ENCODE results near the gene IDI2.

Gene IDI2

GRCh38 chr10:1025683-1026082 lies at the start of gene IDI2:
IDI2 (minus strand) TSS chr10:1025859; CDS start chr10:1024723, 1,136 bp downstream.
- H4K20me1 ChIP-seq (ENCODE audit: insufficient read depth, low read length) = no peaks in the 10 kb centered on the region
- H3K9ac ChIP-seq (ENCODE audit: low read length) = no peak within 1 kb of the TSS
- no peak within 1 kb of the TSS for H3K4me3 ChIP-seq (ENCODE audit: low read depth, low read length, poor library complexity, severe bottlenecking)
- no peak within 1 kb of the TSS for H2AFZ ChIP-seq (ENCODE audit: low read length)
- no peaks in the 10 kb centered on the region for H3K79me2 ChIP-seq (ENCODE audit: insufficient read depth, low read length)
- no peak within 1 kb of the TSS for H3K4me2 ChIP-seq (ENCODE audit: low read length)
- H3K36me3 ChIP-seq (ENCODE audit: insufficient read depth, low read length) = peaks cover 5% of the 10 kb centered on the region; the same call in 1 of the 2 replicates
- no peaks in the 10 kb centered on the region for H3F3A ChIP-seq (ENCODE audit: insufficient read depth, low read length)
- TF ChIP-seq, protein P1, sequence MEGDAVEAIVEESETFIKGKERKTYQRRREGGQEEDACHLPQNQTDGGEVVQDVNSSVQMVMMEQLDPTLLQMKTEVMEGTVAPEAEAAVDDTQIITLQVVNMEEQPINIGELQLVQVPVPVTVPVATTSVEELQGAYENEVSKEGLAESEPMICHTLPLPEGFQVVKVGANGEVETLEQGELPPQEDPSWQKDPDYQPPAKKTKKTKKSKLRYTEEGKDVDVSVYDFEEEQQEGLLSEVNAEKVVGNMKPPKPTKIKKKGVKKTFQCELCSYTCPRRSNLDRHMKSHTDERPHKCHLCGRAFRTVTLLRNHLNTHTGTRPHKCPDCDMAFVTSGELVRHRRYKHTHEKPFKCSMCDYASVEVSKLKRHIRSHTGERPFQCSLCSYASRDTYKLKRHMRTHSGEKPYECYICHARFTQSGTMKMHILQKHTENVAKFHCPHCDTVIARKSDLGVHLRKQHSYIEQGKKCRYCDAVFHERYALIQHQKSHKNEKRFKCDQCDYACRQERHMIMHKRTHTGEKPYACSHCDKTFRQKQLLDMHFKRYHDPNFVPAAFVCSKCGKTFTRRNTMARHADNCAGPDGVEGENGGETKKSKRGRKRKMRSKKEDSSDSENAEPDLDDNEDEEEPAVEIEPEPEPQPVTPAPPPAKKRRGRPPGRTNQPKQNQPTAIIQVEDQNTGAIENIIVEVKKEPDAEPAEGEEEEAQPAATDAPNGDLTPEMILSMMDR (IDR thresholded peaks at IDR 0.05; ENCODE audit: low read length) = no peak
- no peak for TF ChIP-seq EZH2 (IDR thresholded peaks at IDR 0.05; ENCODE audit: borderline replicate concordance, low read length)
- H3K9me3 ChIP-seq (ENCODE audit: low read length) = no peaks in the 10 kb centered on the region
- no peaks in the 10 kb centered on the region for H3K27me3 ChIP-seq (ENCODE audit: insufficient read depth, low read length)
- H3K27ac ChIP-seq (ENCODE audit: low read depth, low read length, poor library complexity, severe bottlenecking) = no peak within 1 kb of the TSS
- H3K4me1 ChIP-seq (ENCODE audit: insufficient read depth, low read length, severe bottlenecking) = no peaks in the 10 kb centered on the region
- H3K9me2 ChIP-seq (ENCODE audit: low read depth, low read length) = no peaks in the 10 kb centered on the region

DNA sequence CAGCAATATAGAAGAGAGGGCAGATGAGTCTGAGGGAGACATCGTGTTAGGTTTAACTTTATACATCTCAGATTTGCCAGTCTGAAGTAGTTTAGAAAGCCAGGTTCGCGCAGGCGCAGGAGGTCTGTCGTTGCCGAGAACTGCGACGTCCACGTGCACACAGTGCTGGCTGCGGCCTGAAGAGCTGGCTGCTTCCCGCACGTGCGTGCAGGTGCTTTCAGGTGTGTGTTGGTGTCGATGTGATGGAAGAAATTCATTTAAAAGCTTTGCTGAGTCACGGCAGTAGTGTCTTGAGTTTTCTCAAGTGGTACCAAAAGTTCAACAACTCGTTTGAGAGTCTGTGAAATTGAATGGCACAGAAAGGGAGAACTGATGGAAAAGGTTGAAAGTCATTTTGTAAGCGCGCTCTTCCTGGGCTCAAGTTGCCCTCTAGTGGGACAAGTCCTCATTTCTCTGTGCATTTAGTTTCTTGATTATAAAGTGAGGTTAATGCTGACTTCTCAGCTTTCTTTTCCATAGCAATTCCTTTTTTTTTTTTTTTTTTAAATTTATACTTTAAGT lies 49.2 kb upstream of the IDI2 start:
- Histone ChIP-seq H3K9ac (ENCODE audit: low read length) (no peak overlapping the region), H4K20me1 (ENCODE audit: insufficient read depth, low read length) (no peaks in the 10 kb centered on the region), H3F3A (ENCODE audit: insufficient read depth, low read length) (no peaks in the 10 kb centered on the region), H2AFZ (ENCODE audit: low read length) (no peak overlapping the region), H3K9me2 (ENCODE audit: low read depth, low read length) (no peaks in the 10 kb centered on the region), H3K4me2 (ENCODE audit: low read length) (no peak overlapping the region), H3K27me3 (ENCODE audit: insufficient read depth, low read length) (no peaks in the 10 kb centered on the region), H3K36me3 (ENCODE audit: insufficient read depth, low read length) (peaks cover 41% of the 10 kb centered on the region), H3K9me3 (ENCODE audit: low read length) (no peaks in the 10 kb centered on the region), H3K27ac (ENCODE audit: low read depth, low read length, poor library complexity, severe bottlenecking) (no peak overlapping the region), H3K79me2 (ENCODE audit: insufficient read depth, low read length) (no peaks in the 10 kb centered on the region), H3K4me1 (ENCODE audit: insufficient read depth, low read length, severe bottlenecking) (no peaks in the 10 kb centered on the region), H3K4me3 (ENCODE audit: low read depth, low read length, poor library complexity, severe bottlenecking) (no peak overlapping the region)
- TF ChIP-seq, protein P1 (IDR thresholded peaks at IDR 0.05; ENCODE audit: low read length) = peak; percentile 30; the same call in 1 of the 2 replicates
- TF ChIP-seq EZH2 (IDR thresholded peaks at IDR 0.05; ENCODE audit: borderline replicate concordance, low read length) = no peak

GRCh38 chr10:1074052-1074747 lies 48.5 kb upstream of the IDI2 start:
- no peak overlapping the region for H2AFZ ChIP-seq (ENCODE audit: low read length)
- H3K9ac ChIP-seq (ENCODE audit: low read length) = no peak overlapping the region
- H3F3A ChIP-seq (ENCODE audit: insufficient read depth, low read length) = no peaks in the 10 kb centered on the region
- H3K79me2 ChIP-seq (ENCODE audit: insufficient read depth, low read length) = no peaks in the 10 kb centered on the region
- TF ChIP-seq, protein P1 (IDR thresholded peaks at IDR 0.05; ENCODE audit: low read length) = peak; percentile 36
- no peak for TF ChIP-seq EZH2 (IDR thresholded peaks at IDR 0.05; ENCODE audit: borderline replicate concordance, low read length)
- H3K9me3 ChIP-seq (ENCODE audit: low read length) = no peaks in the 10 kb centered on the region
- H3K27ac ChIP-seq (ENCODE audit: low read depth, low read length, poor library complexity, severe bottlenecking) = no peak overlapping the region
- H4K20me1 ChIP-seq (ENCODE audit: insufficient read depth, low read length) = no peaks in the 10 kb centered on the region
- no peaks in the 10 kb centered on the region for H3K9me2 ChIP-seq (ENCODE audit: low read depth, low read length)
- no peaks in the 10 kb centered on the region for H3K27me3 ChIP-seq (ENCODE audit: insufficient read depth, low read length)
- no peak overlapping the region for H3K4me3 ChIP-seq (ENCODE audit: low read depth, low read length, poor library complexity, severe bottlenecking)
- H3K4me1 ChIP-seq (ENCODE audit: insufficient read depth, low read length, severe bottlenecking) = no peaks in the 10 kb centered on the region
- peaks cover 34% of the 10 kb centered on the region for H3K36me3 ChIP-seq (ENCODE audit: insufficient read depth, low read length)
- H3K4me2 ChIP-seq (ENCODE audit: low read length) = no peak overlapping the region
